ENCODE data around the gene TACSTD2.

DNA sequence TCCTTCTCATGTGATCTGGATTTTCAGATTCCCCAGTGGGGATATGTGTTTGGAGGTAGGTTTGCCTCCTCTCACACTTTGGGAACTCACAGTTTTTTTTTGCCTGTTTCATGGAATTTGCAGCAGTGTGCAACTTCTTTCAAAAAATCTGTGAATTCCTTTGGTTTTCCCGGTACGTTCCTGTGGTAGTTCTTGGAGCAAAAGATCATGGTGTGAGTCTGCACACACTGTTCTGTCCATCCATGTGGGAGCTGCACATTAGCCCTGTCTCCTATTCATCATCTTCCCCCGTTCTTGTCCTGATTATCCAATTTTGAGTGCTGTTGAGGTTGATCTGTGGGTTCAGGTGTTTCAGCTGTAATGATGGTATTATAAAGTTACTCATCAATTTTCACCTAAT, 30.3 kb upstream of the TACSTD2 start:
- TF ChIP-seq, protein P1, sequence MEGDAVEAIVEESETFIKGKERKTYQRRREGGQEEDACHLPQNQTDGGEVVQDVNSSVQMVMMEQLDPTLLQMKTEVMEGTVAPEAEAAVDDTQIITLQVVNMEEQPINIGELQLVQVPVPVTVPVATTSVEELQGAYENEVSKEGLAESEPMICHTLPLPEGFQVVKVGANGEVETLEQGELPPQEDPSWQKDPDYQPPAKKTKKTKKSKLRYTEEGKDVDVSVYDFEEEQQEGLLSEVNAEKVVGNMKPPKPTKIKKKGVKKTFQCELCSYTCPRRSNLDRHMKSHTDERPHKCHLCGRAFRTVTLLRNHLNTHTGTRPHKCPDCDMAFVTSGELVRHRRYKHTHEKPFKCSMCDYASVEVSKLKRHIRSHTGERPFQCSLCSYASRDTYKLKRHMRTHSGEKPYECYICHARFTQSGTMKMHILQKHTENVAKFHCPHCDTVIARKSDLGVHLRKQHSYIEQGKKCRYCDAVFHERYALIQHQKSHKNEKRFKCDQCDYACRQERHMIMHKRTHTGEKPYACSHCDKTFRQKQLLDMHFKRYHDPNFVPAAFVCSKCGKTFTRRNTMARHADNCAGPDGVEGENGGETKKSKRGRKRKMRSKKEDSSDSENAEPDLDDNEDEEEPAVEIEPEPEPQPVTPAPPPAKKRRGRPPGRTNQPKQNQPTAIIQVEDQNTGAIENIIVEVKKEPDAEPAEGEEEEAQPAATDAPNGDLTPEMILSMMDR (IDR thresholded peaks at IDR 0.05) = no peak
- no peak for TF ChIP-seq POLR2A (IDR thresholded peaks at IDR 0.05)
- TF ChIP-seq POLR2AphosphoS5 (IDR thresholded peaks at IDR 0.05) = no peak
- no peak for TF ChIP-seq EP300 (IDR thresholded peaks at IDR 0.05; ENCODE audit: low read depth)

All from transverse colon (tissue), 4 donors.